Measurements from ENCODE around the gene CLSTN2. TPM values are rescaled to one million over a fixed set of nuclear protein-coding genes. Genes with fewer than 3 reads are reported as not detected.

Gene CLSTN2
- total and polyA plus RNA-seq, 4 donors, result 0.09 to 2.2 (median 0.55) TPM

GRCh38 chr3:140265302-140265701 lies 330.3 kb downstream of the CLSTN2 start:
- H3K4me1 ChIP-seq (ENCODE audit: control insufficient read depth in 4 of 4, insufficient read depth in 4 of 4, low read length in 3 of 4), result no peaks in the 10 kb centered on the region
- H3K4me3 ChIP-seq (ENCODE audit: low read depth in 1 of 3, low read length in 3 of 3), result no peak overlapping the region
- no peak for DNase-seq (ENCODE audit: low spot score)
- TF ChIP-seq ZBTB33 (IDR thresholded peaks at IDR 0.05) (no peak), HNF4A (conservative IDR thresholded peaks at IDR 0.05) (no peak), CTCF (IDR thresholded peaks at IDR 0.05; ENCODE audit: low read depth, low read length, missing input control) (no peak)
- no peaks in the 10 kb centered on the region for H3K9me3 ChIP-seq (ENCODE audit: control insufficient read depth in 4 of 4, low read length in 3 of 4)
- H3K27me3 ChIP-seq (ENCODE audit: control insufficient read depth in 4 of 4, insufficient read depth in 4 of 4, low read length in 3 of 4), result peaks cover 0 to 3% (median 0%) of the 10 kb centered on the region in 4 donors
- no peak overlapping the region for H3K9ac ChIP-seq (ENCODE audit: low read depth in 1 of 2, low read length in 2 of 2)
- no peaks in the 10 kb centered on the region for H3K36me3 ChIP-seq (ENCODE audit: control insufficient read depth in 4 of 4, insufficient read depth in 3 of 4, low read depth in 1 of 4, low read length in 3 of 4)
- H3K27ac ChIP-seq (ENCODE audit: low read depth in 1 of 2, low read length in 2 of 2), result no peak overlapping the region
- 76% methylated on average over 5 of the region's 5 CpGs for WGBS

- WGBS, result 79% methylated on average over 3 of the region's 3 CpGs
- Histone ChIP-seq H3K4me3 (ENCODE audit: low read depth in 1 of 3, low read length in 3 of 3) (no peak overlapping the region), H3K36me3 (ENCODE audit: control insufficient read depth in 4 of 4, insufficient read depth in 3 of 4, low read depth in 1 of 4, low read length in 3 of 4) (no peaks in the 10 kb centered on the region), H3K4me1 (ENCODE audit: control insufficient read depth in 4 of 4, insufficient read depth in 4 of 4, low read length in 3 of 4) (no peaks in the 10 kb centered on the region), H3K9me3 (ENCODE audit: control insufficient read depth in 4 of 4, low read length in 3 of 4) (no peaks in the 10 kb centered on the region), H3K9ac (ENCODE audit: low read depth in 1 of 2, low read length in 2 of 2) (no peak overlapping the region), H3K27me3 (ENCODE audit: control insufficient read depth in 4 of 4, insufficient read depth in 4 of 4, low read length in 3 of 4) (peaks cover 0 to 3% (median 0%) of the 10 kb centered on the region in 4 donors), H3K27ac (ENCODE audit: low read depth in 1 of 2, low read length in 2 of 2) (no peak overlapping the region)
- DNase-seq (ENCODE audit: low spot score), result no peak
- TF ChIP-seq SP1 (IDR thresholded peaks at IDR 0.05), result no peak
Observed at GRCh38 chr3:140268103-140268502, 333.1 kb downstream of the CLSTN2 start.

- H3K4me3 ChIP-seq (ENCODE audit: low read depth in 1 of 3, low read length in 3 of 3), result no peak overlapping the region
- H3K9me3 ChIP-seq (ENCODE audit: control insufficient read depth in 4 of 4, low read length in 3 of 4), result no peaks in the 10 kb centered on the region
- 96% methylated on average over 2 of the region's 2 CpGs for WGBS
- TF ChIP-seq CTCF (IDR thresholded peaks at IDR 0.05; ENCODE audit: low read depth, low read length, missing input control) (no peak), SP1 (IDR thresholded peaks at IDR 0.05) (no peak), JUND (IDR thresholded peaks at IDR 0.05) (no peak), GABPA (IDR thresholded peaks at IDR 0.05 in 1 of 2, conservative IDR thresholded peaks at IDR 0.05 in 1 of 2) (no peak), FOXA2 (IDR thresholded peaks at IDR 0.05) (no peak)
- H3K27me3 ChIP-seq (ENCODE audit: control insufficient read depth in 4 of 4, insufficient read depth in 4 of 4, low read length in 3 of 4), result peaks cover 0 to 3% (median 0%) of the 10 kb centered on the region in 4 donors
- no peaks in the 10 kb centered on the region for H3K36me3 ChIP-seq (ENCODE audit: control insufficient read depth in 4 of 4, insufficient read depth in 3 of 4, low read depth in 1 of 4, low read length in 3 of 4)
- H3K27ac ChIP-seq (ENCODE audit: low read depth in 1 of 2, low read length in 2 of 2), result no peak overlapping the region
- no peak for DNase-seq (ENCODE audit: low spot score)
- no peak overlapping the region for H3K9ac ChIP-seq (ENCODE audit: low read depth in 1 of 2, low read length in 2 of 2)
- no peaks in the 10 kb centered on the region for H3K4me1 ChIP-seq (ENCODE audit: control insufficient read depth in 4 of 4, insufficient read depth in 4 of 4, low read length in 3 of 4)
Observed at GRCh38 chr3:140268610-140269009, 333.6 kb downstream of the CLSTN2 start.
